ENCODE results near the gene POLE.

Gene POLE

GRCh38 chr12:132673288-132674179 is 13.6 kb downstream of the POLE start:
- no peak for DNase-seq

- DNase-seq: no peak
These were observed 14.5 kb downstream of the POLE start for GRCh38 chr12:132672678-132673077.

GRCh38 chr12:132672116-132672515 is 15.0 kb downstream of the POLE start:
- no peak for DNase-seq

GRCh38 chr12:132669166-132669879 is 17.8 kb downstream of the POLE start:
- no peak for DNase-seq

GRCh38 chr12:132668191-132669088 is 18.7 kb downstream of the POLE start:
- no peak for DNase-seq

- no peak for DNase-seq
These were observed 21.3 kb downstream of the POLE start for GRCh38 chr12:132665794-132666193.

GRCh38 chr12:132665149-132665491 is 22.0 kb downstream of the POLE start:
- no peak for DNase-seq

- DNase-seq: no peak
These were observed 22.7 kb downstream of the POLE start for GRCh38 chr12:132664206-132665148.

GRCh38 chr12:132662901-132663755 is 24.0 kb downstream of the POLE start:
- no peak for DNase-seq

- no peak for DNase-seq
These were observed 25.2 kb downstream of the POLE start for GRCh38 chr12:132661972-132662371.

GRCh38 chr12:132660996-132661395 is 26.1 kb downstream of the POLE start:
- no peak for DNase-seq

- no peak for DNase-seq
These were observed 27.1 kb downstream of the POLE start for GRCh38 chr12:132660052-132660451.

GRCh38 chr12:132659146-132659545 is 28.0 kb downstream of the POLE start:
- no peak for DNase-seq

GRCh38 chr12:132658149-132658894 is 28.8 kb downstream of the POLE start:
- DNase-seq: no peak

GRCh38 chr12:132657004-132657727 is 30.0 kb downstream of the POLE start:
- DNase-seq: no peak

GRCh38 chr12:132653567-132654290 is 33.4 kb downstream of the POLE start:
- DNase-seq: no peak

GRCh38 chr12:132651444-132652100 is 35.6 kb downstream of the POLE start:
- no peak for DNase-seq

- DNase-seq: no peak
These were observed 37.8 kb downstream of the POLE start for GRCh38 chr12:132649226-132649945.
